GM23338 (cell line): ENCODE data around the gene E2F3. TPM values are rescaled to one million over a fixed set of nuclear protein-coding genes. Genes with fewer than 3 reads are reported as not detected.

Experiments used
- ATAC-seq: fragments of 200-7000 bp; cut with Tn5 transposase; 3 replicates; pipeline ENCODE4 v1.9.1; 2020
- DNase-seq: peaks from one replicate; pipeline ENCODE4 v3.0.0-alpha.2; 2015; ENCODE audit warnings: low spot score
- H2AFZ ChIP-seq: fragments of 200-600 bp; sonication (generic); 2 replicates; pipeline ENCODE4 v1.8.0; 2016; ENCODE audit warnings: antibody characterized with exemption, mild to moderate bottlenecking, moderate library complexity
- H3F3A ChIP-seq: fragments of 200-600 bp; sonication (generic); replicated peaks from 2 replicates; pipeline ENCODE4 v1.8.0; 2017; ENCODE audit warnings: antibody characterized with exemption, mixed run types, low read depth
- H3K27ac ChIP-seq: fragments of 200-600 bp; sonication (generic); 2 replicates; pipeline ENCODE4 v1.6.1; 2016; ENCODE audit warnings: low read depth
- H3K27me3 ChIP-seq: fragments of 200-600 bp; sonication (generic); 2 replicates; pipeline ENCODE4 v1.8.0; 2016; ENCODE audit warnings: mild to moderate bottlenecking, mixed run types, moderate library complexity; ENCODE audit not compliant: insufficient read depth
- H3K36me3 ChIP-seq: fragments of 200-600 bp; sonication (generic); 2 replicates; pipeline ENCODE4 v1.8.0; 2016; ENCODE audit warnings: mild to moderate bottlenecking; ENCODE audit not compliant: insufficient read depth
- H3K4me1 ChIP-seq: fragments of 200-600 bp; sonication (generic); 2 replicates; pipeline ENCODE4 v1.8.0; 2016; ENCODE audit warnings: mild to moderate bottlenecking, moderate library complexity; ENCODE audit not compliant: insufficient read depth
- H3K4me2 ChIP-seq: fragments of 200-600 bp; sonication (generic); 2 replicates; pipeline ENCODE4 v1.7.1; 2017; ENCODE audit warnings: mixed run types
- H3K4me3 ChIP-seq: fragments of 200-600 bp; sonication (generic); 2 replicates; pipeline ENCODE4 v1.6.1; 2016; ENCODE audit warnings: mixed run types
- H3K79me2 ChIP-seq: fragments of 200-600 bp; sonication (generic); replicated peaks from 2 replicates; pipeline ENCODE4 v1.8.0; 2017; ENCODE audit warnings: mild to moderate bottlenecking; ENCODE audit not compliant: insufficient read depth
- H3K9me2 ChIP-seq: fragments of 200-600 bp; sonication (generic); 2 replicates; pipeline ENCODE4 v1.8.0; 2017; ENCODE audit not compliant: insufficient read depth
- H4K20me1 ChIP-seq: fragments of 200-600 bp; sonication (generic); replicated peaks from 2 replicates; pipeline ENCODE4 v1.8.0; 2017; ENCODE audit warnings: mild to moderate bottlenecking; ENCODE audit not compliant: insufficient read depth
- H3K27ac Mint-ChIP-seq: 2 replicates; pipeline ENCODE4 v1.8.0; 2020; ENCODE audit warnings: inconsistent platforms, mild to moderate bottlenecking, moderate library complexity, mixed read lengths
- H3K27me3 Mint-ChIP-seq: 3 replicates; pipeline ENCODE4 v1.8.0; 2022; ENCODE audit warnings: low read depth, mild to moderate bottlenecking, moderate library complexity, mixed read lengths, inconsistent platforms; ENCODE audit not compliant: insufficient read depth, poor library complexity
- H3K36me3 Mint-ChIP-seq: 3 replicates; pipeline ENCODE4 v1.8.0; 2021; ENCODE audit warnings: low read depth, mild to moderate bottlenecking, inconsistent platforms, moderate library complexity, mixed read lengths
- H3K4me1 Mint-ChIP-seq: 3 replicates; pipeline ENCODE4 v1.8.0; 2020; ENCODE audit warnings: mild to moderate bottlenecking, inconsistent platforms, mixed read lengths
- H3K4me3 Mint-ChIP-seq: 3 replicates; pipeline ENCODE4 v1.8.0; 2021; ENCODE audit warnings: moderate library complexity, mild to moderate bottlenecking, inconsistent platforms, mixed read lengths
- H3K9me3 Mint-ChIP-seq: 3 replicates; pipeline ENCODE4 v1.8.0; 2020; ENCODE audit warnings: moderate library complexity, mild to moderate bottlenecking, inconsistent platforms, mixed read lengths
- ETS1 ChIP-seq: IDR thresholded peaks from 2 replicates; pipeline ENCODE4 v1.6.1; 2016; ENCODE audit warnings: antibody characterized with exemption
- EZH2 ChIP-seq: fragments of 200-600 bp; sonication (generic); IDR thresholded peaks from one replicate; pipeline ENCODE4 v1.8.0; 2017; ENCODE audit warnings: antibody characterized with exemption, mild to moderate bottlenecking, low read depth; ENCODE audit not compliant: unreplicated experiment
- EZH2phosphoT487 ChIP-seq: fragments of 200-600 bp; sonication (generic); IDR thresholded peaks from one replicate; pipeline ENCODE4 v1.8.1; 2018; ENCODE audit warnings: antibody characterized with exemption; ENCODE audit not compliant: unreplicated experiment
- JUNB ChIP-seq: IDR thresholded peaks from one replicate; pipeline ENCODE4 v1.6.1; 2016; ENCODE audit warnings: antibody characterized with exemption; ENCODE audit not compliant: unreplicated experiment
- NANOG ChIP-seq: IDR thresholded peaks from 2 replicates; pipeline ENCODE4 v1.6.1; 2016; ENCODE audit warnings: antibody characterized with exemption, borderline replicate concordance
- POLR2AphosphoS5 ChIP-seq: IDR thresholded peaks from 2 replicates; pipeline ENCODE4 v1.6.1; 2016; ENCODE audit warnings: antibody characterized with exemption, low read depth
- ZNF331 ChIP-seq: fragments of 250-450 bp; sonication (Bioruptor Pico); IDR thresholded peaks from 2 replicates; pipeline ENCODE4 v1.5.0; 2020; ENCODE audit warnings: low read depth, mild to moderate bottlenecking, moderate library complexity
- ZNF462 ChIP-seq: fragments of 250-450 bp; sonication (Bioruptor Pico); IDR thresholded peaks from 2 replicates; pipeline ENCODE4 v1.5.0; 2020; ENCODE audit warnings: mild to moderate bottlenecking, moderate library complexity
- polyA plus RNA-seq: library from polyadenylated mRNA; unstranded; fragments of >200 nt; fragmentation: Nextera tagmentation; extraction: Ambion mirVana; gene quantifications from 2 replicates; pipeline ENCODE4 v1.2.1, GENCODE V29; 2016
- total RNA-seq: library from RNA; depleted of rRNA; stranded (reverse); fragments of >200 nt; shearing (Covaris generic); gene quantifications from 2 replicates; pipeline ENCODE4 v1.2.3, GENCODE V29; 2014

E2F3 gene
- total and polyA plus RNA-seq, 2 experiments from 2014 or later: 27.2 to 33.5 TPM

GRCh38 chr6:20487669-20488375 lies 86.1 kb downstream of the E2F3 start (continued):
- no peak for TF ChIP-seq ZNF462 (CRISPR knock-in tag)
- TF ChIP-seq JUNB: no peak

- H3K4me3 Mint-ChIP-seq: no peak overlapping the region
- Histone ChIP-seq H3K4me3 (no peak overlapping the region), H3K4me1 (peaks cover 3% of the 10 kb centered on the region; the same call in 1 of the 2 replicates), H4K20me1 (peaks cover 22% of the 10 kb centered on the region), H3K9me2 (no peaks in the 10 kb centered on the region), H3K4me2 (no peak overlapping the region), H3K27me3 (no peaks in the 10 kb centered on the region), H3F3A (peaks cover 7% of the 10 kb centered on the region; the same call in 1 of the 2 replicates), H3K36me3 (peaks cover 40% of the 10 kb centered on the region), H3K27ac (no peak overlapping the region), H2AFZ (no peak overlapping the region), H3K79me2 (peaks cover 16% of the 10 kb centered on the region; the same call in 1 of the 2 replicates)
- H3K9me3 Mint-ChIP-seq: no peaks in the 10 kb centered on the region
- DNase-seq (no peak), ATAC-seq (no peak)
- H3K4me1 Mint-ChIP-seq: peaks cover 17% of the 10 kb centered on the region
- H3K27ac Mint-ChIP-seq: no peak overlapping the region
- H3K27me3 Mint-ChIP-seq: peaks cover 4% of the 10 kb centered on the region
- H3K36me3 Mint-ChIP-seq: peaks cover 69% of the 10 kb centered on the region
- TF ChIP-seq EZH2phosphoT487: no peak
- TF ChIP-seq JUNB: no peak
- no peak for TF ChIP-seq ZNF331
- TF ChIP-seq ZNF462 (CRISPR knock-in tag): no peak
- TF ChIP-seq EZH2: no peak
- no peak for TF ChIP-seq ETS1
- TF ChIP-seq POLR2AphosphoS5: no peak
- TF ChIP-seq NANOG: no peak
Observed at GRCh38 chr6:20490591-20490990, 88.9 kb downstream of the E2F3 start.
